ENCODE results near the gene DYNLL2.
"Not testable (repeated sequence)": the region's sequence is repeated elsewhere in the genome, so short reads cannot be mapped to it uniquely, and the experiment has no call there.

The DYNLL2 gene

GRCh38 chr17:58082870-58083490 is at the start of gene DYNLL2:
Gene DYNLL2 (plus strand): TSS chr17:58083419. CDS start chr17:58087091, 3,672 bp downstream.
- peak; percentile 77 to 91 for DNase-seq

GRCh38 chr17:58039975-58040374 is 43.2 kb upstream of the DYNLL2 start:
- DNase-seq = no peak

GRCh38 chr17:58040386-58040785 is 42.8 kb upstream of the DYNLL2 start:
- no peak for DNase-seq

GRCh38 chr17:58041161-58041560 is 42.1 kb upstream of the DYNLL2 start:
- no peak for DNase-seq

GRCh38 chr17:58043221-58044181 is 39.7 kb upstream of the DYNLL2 start:
- DNase-seq = no peak

GRCh38 chr17:58044256-58044655 is 39.0 kb upstream of the DYNLL2 start:
- not testable (repeated sequence) for DNase-seq

GRCh38 chr17:58046239-58047094 is 36.8 kb upstream of the DYNLL2 start:
- DNase-seq = no peak

GRCh38 chr17:58047376-58048150 is 35.7 kb upstream of the DYNLL2 start:
- DNase-seq = no peak

GRCh38 chr17:58049533-58049932 is 33.7 kb upstream of the DYNLL2 start:
- no peak for DNase-seq

GRCh38 chr17:58050966-58051365 is 32.3 kb upstream of the DYNLL2 start:
- DNase-seq = no peak

- DNase-seq = no peak
These were observed 31.8 kb upstream of the DYNLL2 start for GRCh38 chr17:58051468-58051867.

- no peak for DNase-seq
These were observed 30.8 kb upstream of the DYNLL2 start for GRCh38 chr17:58052407-58052806.

GRCh38 chr17:58052945-58053715 is 30.1 kb upstream of the DYNLL2 start:
- no peak for DNase-seq

- no peak for DNase-seq
These were observed 28.6 kb upstream of the DYNLL2 start for GRCh38 chr17:58054641-58055040.

- DNase-seq = no peak
These were observed 26.7 kb upstream of the DYNLL2 start for GRCh38 chr17:58056476-58056875.

- DNase-seq = no peak
These were observed 24.1 kb upstream of the DYNLL2 start for GRCh38 chr17:58059141-58059540.

- no peak for DNase-seq
These were observed 22.5 kb upstream of the DYNLL2 start for GRCh38 chr17:58060596-58061191.

- no peak for DNase-seq
These were observed 21.5 kb upstream of the DYNLL2 start for GRCh38 chr17:58061672-58062071.

GRCh38 chr17:58065238-58065637 is 18.0 kb upstream of the DYNLL2 start:
- DNase-seq = no peak

- DNase-seq = no peak
These were observed 16.8 kb upstream of the DYNLL2 start for GRCh38 chr17:58066401-58066800.

- no peak for DNase-seq
These were observed 10.4 kb upstream of the DYNLL2 start for GRCh38 chr17:58072862-58073261.
